AML-193 (cell line): ENCODE results near the gene GHRL.

Source experiments
- DNase-seq, 2 experiments: peaks; one replicate each; lab custom pipeline; 2025; lab: John Stamatoyannopoulos, UW

Gene GHRL

DNA sequence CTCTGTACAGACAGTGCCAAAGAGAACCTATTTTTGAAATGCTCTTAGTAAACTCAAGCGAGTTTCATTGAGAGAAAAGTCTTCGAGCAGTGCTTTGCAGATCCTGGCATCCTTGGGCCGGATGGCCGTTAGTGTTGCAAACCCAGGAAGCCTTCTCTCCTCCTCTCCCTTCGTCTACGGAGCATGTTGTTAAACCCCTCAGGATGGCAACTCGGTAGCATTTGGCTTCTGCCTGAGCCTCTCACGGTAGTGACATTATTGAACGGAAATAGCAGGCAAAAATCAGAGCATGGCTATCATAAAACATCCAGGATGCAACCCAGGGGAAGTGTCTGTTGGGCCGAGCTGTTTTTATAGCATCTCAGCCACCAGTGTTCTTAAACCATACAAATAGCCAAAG lies 34.8 kb upstream of the GHRL start:
- no peak for DNase-seq

DNA sequence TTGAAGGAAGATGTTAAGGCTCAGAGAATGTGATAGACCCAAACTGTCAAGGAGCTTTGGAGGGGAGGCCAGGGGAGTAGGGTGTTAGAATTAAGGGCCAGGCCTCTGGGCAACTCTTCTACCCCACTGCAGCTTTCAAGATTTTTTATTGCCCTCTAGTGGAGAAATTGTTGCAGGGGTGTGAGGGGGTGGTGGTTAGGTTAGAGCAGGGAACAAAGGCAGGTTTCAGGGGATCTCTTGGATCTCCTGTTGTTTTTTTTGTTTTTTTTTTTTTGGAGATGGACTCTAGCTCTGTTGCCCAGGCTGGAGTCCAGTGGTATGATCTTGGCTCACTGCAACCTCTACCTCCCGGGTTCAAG lies 29.6 kb upstream of the GHRL start:
- peak; percentile 64 to 65 for DNase-seq

DNA sequence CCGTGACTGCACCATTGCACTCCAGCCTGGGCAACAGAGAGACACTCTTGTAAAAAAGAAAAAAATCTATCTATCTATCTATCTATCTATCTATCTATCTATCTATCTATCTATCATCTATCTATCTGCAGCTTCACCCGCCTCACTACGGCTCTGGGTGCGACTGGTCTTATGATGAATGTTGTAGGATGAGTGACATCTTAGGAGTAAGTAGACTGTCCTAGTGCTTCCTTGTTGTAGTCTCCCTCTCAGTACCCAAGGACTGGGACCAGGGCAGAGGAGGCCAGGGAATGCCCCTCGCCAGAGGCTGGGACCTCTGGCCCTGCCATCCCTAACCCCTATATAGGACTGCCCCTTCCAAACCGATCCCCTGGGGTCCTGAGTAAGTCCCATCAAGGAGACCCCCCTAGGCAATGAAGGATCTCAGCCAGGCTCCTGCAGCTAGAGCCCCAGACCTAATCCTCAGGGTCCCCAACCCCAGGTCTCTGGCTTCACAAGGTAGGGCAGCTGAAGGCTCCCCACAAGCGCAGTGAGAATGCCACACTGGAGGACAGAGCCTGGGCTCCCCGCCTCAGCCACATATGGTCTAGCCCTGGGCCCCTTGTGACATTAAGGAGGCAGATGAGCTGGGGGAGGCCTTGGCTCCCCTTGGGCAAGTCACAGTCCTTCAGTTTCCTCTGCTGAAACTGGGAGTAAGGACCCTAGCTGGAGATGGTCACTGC lies 29.0 kb upstream of the GHRL start:
- DNase-seq: no peak

DNA sequence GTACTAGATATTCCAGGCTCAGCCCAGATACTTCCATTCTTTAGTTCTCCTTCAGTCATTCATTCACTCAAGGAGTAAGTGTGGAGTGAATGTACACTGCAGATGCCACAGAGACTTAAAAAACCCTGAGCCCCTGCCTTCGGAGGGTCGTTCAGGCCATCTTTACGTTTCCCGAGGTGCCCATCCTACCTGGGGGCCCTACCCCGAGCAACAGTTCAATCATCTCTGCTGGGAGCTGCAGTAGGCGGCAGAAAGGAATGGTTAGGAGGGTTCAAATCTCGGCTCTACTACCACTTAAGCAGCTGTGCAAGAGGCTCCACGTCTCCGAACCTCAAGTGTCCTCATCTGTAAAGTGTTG lies 27.6 kb upstream of the GHRL start:
- DNase-seq: no peak

DNA sequence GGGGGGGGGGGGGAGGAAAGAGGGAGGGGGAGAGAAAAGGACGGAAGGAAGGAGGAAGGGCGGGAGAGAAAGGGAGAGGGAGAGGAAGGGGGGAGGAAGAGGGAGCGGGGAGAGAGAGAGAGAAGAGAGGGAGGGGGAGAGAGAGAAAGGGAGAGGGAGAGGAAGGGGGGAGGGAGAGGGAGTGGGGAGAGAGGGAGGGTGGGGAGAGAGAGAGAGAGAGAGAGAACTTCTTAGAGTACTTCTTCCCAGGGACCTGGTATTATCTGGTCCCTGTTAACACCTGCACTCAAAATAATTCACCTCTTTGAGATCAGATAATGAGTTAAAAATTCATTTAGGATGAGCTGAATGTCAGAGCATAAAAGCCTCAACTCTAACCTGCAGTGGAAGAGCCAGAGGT lies 27.1 kb upstream of the GHRL start:
- no peak for DNase-seq

DNA sequence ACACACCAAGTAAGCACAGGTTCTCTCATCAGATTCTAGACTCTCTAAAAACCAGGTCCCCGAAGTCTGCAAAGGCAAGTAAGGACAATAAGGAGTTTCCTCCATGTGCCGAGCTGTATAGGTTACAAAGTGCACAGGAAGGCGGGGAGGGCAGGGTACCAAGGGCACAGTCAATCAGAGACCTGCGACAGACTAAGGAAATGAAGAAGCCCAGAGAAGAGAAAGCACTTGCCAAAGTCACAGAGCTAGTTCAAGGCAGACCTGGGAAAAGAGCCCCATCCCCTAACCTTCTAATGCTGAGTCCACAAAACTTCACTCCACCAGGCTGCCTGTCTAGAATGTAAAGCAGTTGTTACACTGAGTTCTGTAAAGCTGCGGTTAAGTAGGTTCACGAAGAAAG lies 26.5 kb upstream of the GHRL start:
- no peak for DNase-seq

DNA sequence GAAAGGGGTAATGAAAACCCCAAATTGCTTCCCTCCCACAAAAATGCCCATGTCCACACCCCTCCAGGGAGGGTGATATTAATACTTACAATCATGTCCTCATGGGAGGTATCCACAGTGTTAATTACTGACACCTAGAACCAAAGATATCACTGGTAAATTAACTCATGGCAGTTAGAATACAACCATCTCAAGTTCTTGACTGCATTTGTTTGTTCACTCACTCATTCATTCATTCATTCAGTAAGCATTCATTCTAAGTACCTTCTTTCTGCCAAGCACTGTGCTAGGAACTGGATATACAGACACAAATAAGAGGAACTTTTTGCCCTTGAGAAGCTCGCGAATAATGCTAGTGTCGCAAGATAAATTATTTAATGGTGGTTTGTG lies 25.2 kb upstream of the GHRL start:
- no peak for DNase-seq

DNA sequence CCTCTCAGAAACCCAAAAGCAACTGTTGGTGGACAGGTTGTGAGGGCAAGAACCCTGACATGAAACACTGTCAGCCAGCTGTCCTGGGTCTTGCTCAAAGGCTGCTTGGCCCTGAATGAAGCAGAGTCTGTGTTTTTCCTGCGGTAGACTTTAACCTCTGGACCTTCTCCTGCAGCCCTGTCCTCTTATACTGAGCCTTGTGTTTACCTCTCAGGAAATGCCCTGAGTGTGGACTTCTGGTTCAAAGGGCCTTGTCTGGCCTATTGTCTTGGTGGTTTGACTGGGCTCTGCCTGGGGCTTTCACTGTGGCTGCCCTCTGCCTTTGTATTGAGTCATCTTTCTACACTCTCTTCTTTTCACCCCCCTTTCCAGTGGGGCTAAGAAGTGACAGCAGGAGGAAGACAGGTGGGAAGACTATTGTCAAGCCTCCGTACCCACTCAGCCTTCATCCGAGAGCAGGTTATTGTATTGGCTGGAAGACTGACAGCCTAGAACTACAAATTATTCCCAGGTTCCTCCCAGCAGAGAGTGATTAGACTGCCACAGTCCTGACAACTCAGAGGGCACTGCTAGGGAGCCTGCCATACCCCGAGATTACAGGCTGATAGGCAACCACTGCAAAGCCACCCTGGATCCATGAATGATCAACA lies 24.7 kb upstream of the GHRL start:
- no peak for DNase-seq

DNA sequence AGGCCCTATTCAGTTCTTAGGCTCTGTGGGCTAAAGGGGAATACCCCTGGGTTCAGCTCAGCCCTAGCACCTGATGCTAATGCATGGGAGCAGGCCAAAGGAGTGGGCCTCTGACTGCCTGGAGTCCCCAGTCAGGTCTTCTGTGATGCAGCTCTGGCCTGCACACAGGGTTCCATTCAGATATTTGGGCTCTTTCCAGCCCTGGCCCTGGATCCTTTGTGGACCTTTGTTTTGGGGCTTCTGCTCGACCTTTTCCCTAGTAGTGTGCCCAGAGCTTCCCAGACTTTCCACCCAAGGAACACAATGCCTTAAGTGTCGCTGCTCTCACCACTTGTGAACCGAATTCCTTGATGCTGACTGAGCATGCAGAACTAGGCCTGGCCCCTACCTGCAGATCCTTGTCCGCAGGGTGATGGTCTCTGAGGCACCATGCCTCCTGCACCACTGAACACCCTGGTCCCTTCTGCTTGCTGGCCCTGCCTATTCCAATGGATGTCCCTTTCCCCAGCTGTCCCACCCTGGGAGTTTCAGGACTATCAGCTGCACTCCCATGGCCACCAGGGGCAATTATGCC lies 23.1 kb upstream of the GHRL start:
- no peak for DNase-seq

DNA sequence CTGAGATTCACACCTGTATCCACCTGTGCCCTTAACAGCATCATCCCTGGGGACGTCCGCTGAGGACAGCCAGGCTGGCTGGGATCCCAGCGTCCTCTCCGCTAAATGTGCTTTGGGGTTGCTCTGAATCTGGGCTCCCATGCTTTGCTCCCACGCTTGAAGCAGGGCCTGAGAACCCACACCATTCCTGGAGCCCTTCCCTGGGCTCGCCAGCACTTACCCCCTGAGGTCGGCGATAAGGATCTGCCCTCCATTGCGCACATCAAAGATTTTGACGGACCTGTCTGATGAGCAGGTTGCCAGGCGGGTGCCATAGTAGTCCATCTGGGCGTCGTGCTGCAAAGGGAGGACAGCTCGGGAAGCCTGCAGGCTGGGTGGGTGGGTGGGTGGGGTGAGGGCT lies 22.4 kb upstream of the GHRL start:
- DNase-seq: no peak

DNA sequence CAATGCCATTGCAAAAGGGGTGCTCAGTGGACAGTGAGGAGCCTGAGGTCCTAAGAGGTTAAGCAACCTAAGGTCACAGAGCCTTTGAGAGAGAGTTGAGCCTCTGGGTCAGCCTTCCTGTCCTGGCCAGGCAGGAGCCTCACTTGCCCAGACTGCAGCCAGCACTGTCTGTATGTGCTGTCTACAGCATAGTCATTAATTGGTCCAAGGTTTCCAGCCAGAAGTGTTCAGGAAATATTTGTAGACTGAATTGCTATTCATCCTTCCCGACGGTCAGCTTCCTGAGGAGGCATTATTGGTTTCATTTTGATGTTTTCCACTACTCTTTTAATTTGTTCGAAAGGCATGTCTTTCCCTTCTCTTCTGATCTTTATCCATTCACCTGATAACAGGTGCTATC lies 20.1 kb upstream of the GHRL start:
- peak; percentile 33 to 45 for DNase-seq

DNA sequence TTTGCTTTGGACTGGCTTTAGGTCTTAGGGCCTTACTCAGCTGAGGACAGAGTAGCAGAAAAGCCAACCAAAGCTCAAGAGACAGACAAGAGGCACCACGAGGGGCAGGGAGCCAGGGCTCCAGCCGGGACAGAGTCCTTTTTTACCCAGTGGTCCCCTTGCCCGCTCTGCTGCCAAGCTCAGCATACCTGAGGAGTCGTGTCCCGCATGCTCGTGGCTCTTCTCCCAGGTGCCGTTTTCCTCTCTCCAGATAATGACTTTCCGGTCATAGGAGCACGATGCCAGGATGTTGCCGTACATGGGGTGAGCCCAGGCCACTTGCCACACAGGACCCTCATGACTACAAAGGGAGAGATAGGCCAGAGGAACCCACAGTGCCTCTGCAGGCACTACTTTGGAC lies 19.6 kb upstream of the GHRL start:
- no peak for DNase-seq

DNA sequence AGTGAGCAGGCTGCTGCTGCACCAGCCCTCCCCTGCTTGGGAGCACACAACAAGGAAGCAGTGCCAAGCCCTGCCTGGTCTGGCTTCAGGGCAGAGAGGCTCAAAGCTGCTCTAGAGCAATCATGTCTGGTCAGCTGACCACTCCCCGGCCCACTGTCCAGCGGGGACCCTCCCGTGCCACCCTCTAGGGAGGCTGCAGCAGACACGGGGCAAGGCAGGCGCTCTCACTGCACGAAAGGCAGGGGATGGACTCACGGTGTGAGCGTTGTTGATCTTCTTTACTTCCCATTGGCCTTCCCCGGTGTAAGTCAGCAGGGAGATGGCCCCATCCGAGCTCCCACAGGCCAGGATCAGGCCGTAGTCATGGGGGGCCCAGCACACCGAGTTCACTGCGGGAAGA lies 19.0 kb upstream of the GHRL start:
- DNase-seq: no peak

DNA sequence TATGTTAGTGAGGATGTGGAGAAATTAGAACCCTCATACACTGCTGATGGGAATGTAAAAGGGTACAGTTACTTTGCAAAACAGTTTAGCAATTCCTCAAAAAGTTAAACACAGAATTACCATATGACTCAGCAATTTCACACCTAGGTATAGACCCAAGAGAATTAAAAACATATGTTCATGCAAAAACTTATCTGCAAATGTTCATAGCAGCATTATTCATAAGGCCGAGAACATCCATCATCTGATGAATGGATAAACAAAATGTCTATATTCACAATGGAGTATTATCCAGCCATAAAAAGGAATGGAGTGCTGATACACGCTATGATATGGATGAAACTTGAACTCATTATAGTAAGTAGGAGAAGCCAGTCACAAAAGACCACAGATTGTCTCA lies 17.8 kb upstream of the GHRL start:
- DNase-seq: no peak

DNA sequence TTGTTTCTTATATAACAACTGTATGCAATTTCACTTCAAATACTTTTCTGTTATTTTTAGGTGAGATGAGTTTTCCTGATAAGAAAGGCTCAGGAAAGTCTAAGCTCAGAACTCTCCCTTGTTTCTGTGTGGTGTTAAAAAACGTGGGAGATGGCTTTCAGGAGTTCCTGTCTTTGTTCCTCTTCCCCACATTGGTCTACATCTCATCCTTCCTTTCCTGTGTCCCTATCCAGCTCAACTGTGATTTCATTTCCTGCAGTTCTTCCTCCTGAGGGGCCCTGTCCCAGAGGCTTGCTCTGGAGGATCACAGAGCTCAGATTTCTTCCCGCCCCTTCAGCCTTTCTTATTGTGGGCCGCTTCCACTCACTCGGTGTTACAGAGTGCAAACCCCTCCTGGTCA lies 17.0 kb upstream of the GHRL start:
- no peak for DNase-seq

DNA sequence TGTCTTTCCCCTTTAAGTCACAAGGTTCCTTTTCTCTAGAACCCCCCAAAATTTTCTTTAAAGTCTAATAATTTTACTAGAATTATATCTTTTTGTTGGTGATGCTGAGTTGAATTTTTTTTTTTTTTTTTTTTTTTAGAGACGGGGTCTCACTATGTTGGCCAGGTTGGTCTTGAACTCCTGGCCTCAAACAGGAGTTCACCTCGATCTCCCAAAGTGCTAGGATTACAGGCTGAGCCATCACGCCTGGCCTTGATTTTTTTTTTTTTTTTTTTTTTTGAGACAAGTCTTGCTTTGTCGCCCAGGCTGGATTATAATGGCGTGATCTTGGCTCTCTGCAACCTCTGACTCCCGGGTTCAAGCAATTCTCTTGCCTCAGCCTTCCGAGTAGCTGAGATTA lies 15.9 kb upstream of the GHRL start:
- DNase-seq: no peak

DNA sequence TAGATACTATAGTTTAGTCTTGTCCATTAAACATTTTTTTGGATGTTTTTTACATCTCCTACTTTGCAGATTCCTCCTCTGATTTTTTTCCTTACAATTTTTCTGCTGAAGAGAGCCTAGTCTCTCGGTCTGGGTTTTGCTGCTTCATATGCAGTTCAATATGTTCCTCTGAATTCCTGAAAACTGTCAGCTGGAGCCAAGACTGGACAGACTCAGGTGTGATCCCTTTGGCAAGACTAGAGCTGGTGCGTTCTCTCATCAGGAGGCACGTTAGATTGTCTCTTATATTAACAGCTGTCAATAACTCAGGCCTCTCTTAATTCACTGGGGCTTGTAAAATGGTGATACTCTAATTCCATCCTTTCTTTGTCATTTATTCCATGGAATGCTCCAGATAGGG lies 13.4 kb upstream of the GHRL start:
- DNase-seq: no peak

DNA sequence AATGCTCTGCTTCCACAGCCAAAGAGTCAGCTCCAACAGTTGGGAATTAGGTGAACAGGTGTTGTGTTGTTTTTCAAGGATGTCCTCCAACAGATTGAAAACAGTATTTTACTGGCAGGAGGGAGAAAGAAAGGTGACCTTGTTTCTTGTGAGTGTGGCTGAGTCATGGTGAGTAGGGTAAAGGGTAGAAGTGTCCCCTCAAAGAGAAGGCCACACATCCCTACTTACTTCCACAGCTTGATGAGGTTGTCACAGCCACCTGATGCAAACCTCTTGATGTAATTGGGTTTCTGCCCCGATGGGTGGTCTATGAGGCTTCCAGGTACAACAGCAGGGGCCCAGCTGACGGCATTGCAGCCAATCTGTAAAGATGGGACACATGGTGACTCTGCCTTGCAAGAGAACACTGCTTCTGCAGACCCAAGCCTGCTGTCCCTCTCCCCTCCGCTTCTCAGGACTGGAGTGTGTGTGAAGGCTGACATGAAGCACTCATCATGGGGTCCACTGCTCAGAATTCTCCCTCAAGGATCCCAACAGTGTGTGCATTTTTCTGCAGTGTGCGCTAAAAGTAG lies 12.7 kb upstream of the GHRL start:
- no peak for DNase-seq

DNA sequence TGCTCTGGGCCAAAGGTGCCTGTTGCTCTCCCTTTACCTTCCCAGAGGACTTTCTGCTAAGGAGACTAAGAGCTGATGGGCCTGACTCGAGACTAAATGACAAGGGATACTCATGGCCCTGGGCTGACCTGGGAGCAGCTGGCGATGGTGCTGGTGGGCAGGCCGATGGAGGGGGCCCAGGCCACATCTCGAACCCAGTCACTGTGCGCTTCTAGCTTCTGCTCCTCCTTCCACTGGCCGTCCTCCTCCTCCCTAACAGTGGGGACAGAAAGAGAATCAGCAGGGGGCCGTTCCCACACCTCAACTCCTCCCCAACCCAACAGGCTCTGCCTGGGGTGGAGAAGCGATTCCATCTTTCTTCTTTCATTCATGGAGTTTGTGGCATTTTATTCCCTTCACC lies 12.2 kb upstream of the GHRL start:
- no peak for DNase-seq

DNA sequence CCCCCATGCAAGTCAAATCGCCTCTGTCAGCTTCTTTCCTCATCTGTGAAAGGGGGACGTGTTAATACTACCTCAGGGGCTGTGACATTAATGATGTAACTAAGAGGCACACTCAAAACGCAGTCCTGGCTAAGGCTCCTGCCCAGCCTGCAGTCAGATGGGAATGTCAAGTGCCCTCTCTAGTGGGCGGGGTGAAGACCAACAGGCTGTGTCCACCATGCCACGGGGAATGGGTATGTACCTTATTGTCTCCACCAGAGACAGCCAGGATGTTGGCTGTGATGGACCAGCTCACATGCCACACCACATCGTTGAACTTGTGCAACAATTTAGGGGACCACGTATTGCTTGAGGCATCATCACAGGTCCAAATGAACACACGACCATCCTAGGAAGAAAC lies 11.0 kb upstream of the GHRL start:
- DNase-seq: no peak

DNA sequence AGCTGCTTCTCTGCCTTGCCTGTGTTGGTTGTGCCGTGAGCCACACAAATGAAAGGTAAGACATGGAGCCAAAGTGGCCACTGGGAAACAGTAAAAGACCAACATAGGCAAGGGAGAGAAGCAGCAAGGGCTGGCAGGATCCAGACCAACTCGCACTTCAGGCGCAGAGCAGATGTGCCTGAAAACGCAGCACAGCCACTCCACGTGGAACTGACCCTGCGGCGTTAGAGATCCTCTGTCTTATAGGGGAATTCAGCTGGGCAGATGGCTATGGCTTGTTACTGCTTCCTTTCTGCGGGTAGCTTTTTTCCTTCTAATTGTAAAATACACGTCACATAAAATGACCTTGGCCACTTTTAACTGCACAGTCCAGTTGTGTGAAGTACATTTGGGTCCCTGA lies 10.4 kb upstream of the GHRL start:
- DNase-seq: no peak

DNA sequence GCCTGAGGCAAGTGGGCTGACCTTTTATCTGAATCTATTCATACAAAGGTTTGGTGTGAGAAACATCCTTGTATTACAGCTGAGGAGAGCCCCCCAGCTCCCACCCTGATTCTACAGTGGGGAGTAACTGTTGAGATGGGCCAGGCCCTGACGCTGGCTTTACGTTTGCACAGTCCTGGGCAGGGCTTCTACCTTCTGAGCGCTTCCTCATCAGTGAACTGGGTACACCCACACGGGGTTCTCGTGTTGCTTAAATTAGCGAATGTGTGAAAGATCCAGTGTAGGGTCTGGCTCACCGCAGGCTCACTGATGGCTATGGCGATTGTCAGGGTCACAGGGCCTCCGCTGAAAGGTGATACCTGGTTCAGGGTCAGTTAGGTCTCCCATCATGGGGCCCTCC lies 7.3 kb upstream of the GHRL start:
- no peak for DNase-seq

DNA sequence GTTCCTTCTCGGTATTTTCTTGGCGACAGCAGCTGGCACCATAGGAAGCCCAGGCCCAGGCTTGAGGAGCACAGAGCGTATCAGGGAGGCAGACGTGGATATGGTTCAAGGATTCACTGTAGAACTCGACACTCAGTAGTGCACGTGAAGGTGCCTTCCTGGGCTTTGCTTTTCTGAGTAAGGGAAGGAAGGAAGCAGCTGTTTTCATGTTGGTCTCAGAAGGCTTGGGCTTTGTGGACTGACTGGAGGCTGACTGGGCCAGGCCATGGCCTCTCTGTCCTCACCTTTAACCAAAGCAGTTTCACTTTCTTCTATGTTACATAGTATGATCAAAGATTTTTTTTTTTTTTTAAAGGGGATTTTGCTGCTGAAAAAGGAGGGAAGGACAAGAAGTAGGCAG lies 6.9 kb upstream of the GHRL start:
- no peak for DNase-seq

DNA sequence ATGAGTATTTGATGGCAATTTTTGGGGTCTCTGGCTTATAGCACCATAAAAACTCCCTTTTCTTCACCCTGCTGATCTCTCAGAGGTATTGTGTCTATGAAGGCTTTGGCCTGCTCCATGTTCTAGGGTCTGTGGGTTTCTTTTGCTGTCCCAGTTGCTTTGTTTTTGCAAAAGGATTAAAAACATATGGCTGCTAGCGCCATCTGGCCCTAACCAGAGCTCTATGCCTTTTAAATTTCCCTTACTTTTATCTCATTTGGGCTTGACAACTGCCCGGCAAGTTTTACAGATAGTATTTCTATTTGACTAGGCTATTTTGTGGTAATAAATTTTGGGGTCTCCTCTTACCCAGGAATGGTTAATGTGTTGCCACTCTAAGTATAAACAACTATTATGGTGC lies 6.4 kb upstream of the GHRL start:
- no peak for DNase-seq
